ENCODE data around the gene CLCN7.

Gene CLCN7

GRCh38 chr16:1464196-1464893 lies 10.5 kb downstream of the CLCN7 start:
- no peak for DNase-seq (ENCODE audit: low spot score)

- DNase-seq (ENCODE audit: low spot score): no peak
These were observed 13.7 kb downstream of the CLCN7 start for GRCh38 chr16:1461146-1461545.

GRCh38 chr16:1460602-1461138 lies 14.2 kb downstream of the CLCN7 start:
- DNase-seq (ENCODE audit: low spot score): no peak

GRCh38 chr16:1459967-1460366 lies 14.9 kb downstream of the CLCN7 start:
- DNase-seq (ENCODE audit: low spot score): no peak

- no peak for DNase-seq (ENCODE audit: low spot score)
These were observed 15.9 kb downstream of the CLCN7 start for GRCh38 chr16:1458977-1459341.

- peak; percentile 46 for DNase-seq (ENCODE audit: low spot score)
These were observed 16.4 kb downstream of the CLCN7 start for GRCh38 chr16:1458336-1458976.

GRCh38 chr16:1457489-1458245 lies 17.2 kb downstream of the CLCN7 start:
- DNase-seq (ENCODE audit: low spot score): no peak

- no peak for DNase-seq (ENCODE audit: low spot score)
These were observed 17.9 kb downstream of the CLCN7 start for GRCh38 chr16:1456951-1457350.

GRCh38 chr16:1455190-1456171 lies 19.3 kb downstream of the CLCN7 start:
- no peak for DNase-seq (ENCODE audit: low spot score)

GRCh38 chr16:1454561-1454960 lies 20.3 kb downstream of the CLCN7 start:
- DNase-seq (ENCODE audit: low spot score): no peak

- DNase-seq (ENCODE audit: low spot score): no peak
These were observed 21.5 kb downstream of the CLCN7 start for GRCh38 chr16:1453316-1453715.

GRCh38 chr16:1452530-1452929 lies 22.3 kb downstream of the CLCN7 start:
- DNase-seq (ENCODE audit: low spot score): no peak

- DNase-seq (ENCODE audit: low spot score): no peak
These were observed 23.0 kb downstream of the CLCN7 start for GRCh38 chr16:1451702-1452392.

GRCh38 chr16:1450841-1451240 lies 24.0 kb downstream of the CLCN7 start:
- DNase-seq (ENCODE audit: low spot score): no peak

GRCh38 chr16:1450218-1450617 lies 24.6 kb downstream of the CLCN7 start:
- DNase-seq (ENCODE audit: low spot score): no peak

GRCh38 chr16:1449201-1449788 lies 25.5 kb downstream of the CLCN7 start:
- DNase-seq (ENCODE audit: low spot score): no peak

GRCh38 chr16:1448536-1449116 lies 26.2 kb downstream of the CLCN7 start:
- no peak for DNase-seq (ENCODE audit: low spot score)

- DNase-seq (ENCODE audit: low spot score): no peak
These were observed 26.9 kb downstream of the CLCN7 start for GRCh38 chr16:1447965-1448364.

GRCh38 chr16:1446296-1447080 lies 28.3 kb downstream of the CLCN7 start:
- DNase-seq (ENCODE audit: low spot score): no peak
